ENCODE measurements around the gene NIF3L1. TPM values are rescaled to one million over a fixed set of nuclear protein-coding genes. Genes with fewer than 3 reads are reported as not detected.

The NIF3L1 gene, protein sequence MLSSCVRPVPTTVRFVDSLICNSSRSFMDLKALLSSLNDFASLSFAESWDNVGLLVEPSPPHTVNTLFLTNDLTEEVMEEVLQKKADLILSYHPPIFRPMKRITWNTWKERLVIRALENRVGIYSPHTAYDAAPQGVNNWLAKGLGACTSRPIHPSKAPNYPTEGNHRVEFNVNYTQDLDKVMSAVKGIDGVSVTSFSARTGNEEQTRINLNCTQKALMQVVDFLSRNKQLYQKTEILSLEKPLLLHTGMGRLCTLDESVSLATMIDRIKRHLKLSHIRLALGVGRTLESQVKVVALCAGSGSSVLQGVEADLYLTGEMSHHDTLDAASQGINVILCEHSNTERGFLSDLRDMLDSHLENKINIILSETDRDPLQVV
- total RNA-seq, result 14.8 and 15.8 TPM in 2 replicates

DNA sequence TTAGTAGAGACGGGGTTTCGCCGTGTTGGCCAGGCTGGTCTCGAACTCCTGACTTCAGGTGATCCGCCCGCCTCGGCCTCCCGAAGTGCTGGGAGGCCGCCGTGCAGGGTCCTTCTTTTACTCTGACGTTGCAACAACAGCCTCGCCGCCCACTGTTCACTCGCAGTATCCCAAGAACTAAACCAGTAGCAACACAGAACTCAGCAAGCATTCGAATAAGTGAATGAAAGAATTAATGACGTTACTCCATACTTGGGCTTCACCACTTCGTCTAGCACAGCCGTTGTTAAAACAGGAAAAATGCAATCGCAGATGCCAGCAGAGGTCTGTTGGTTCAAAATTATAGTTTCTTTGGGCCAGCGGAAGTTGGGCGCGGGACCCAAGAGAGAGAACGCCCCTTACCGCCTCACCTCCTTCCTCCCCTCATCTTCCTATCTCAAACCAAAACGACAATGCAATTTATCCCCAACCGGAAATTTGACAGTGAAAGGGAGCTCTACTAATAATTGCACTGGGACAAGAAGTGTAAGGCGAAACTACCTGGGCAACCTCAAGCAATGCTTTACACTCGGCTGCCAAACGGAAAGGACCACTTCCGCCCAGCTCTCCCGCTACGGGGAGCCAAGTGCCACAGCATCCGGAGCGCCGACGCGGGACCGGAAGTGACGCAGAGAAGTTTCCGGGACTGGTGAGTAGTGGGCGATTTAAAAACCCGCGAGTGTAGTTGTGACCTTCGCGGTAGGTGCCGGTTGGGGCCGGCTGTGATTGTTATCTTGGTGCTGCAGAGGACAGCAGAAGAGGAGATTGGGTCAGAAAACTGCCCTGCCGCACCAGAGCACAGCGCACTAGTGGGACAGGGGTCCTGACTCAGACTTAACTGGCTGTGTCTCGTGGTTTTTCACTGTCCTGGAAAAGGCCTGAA lies at the start of gene NIF3L1, which contains the start of gene PPIL3:
Gene NIF3L1, plus strand, starts transcription at position 668 of the 922 bp plus-strand sequence. CDS start 2,573 bp downstream, outside the sequence.
Gene PPIL3, minus strand, starts transcription at position 374 of the 922 bp plus-strand sequence. CDS start 1,462 bp downstream, outside the sequence.

DNA sequence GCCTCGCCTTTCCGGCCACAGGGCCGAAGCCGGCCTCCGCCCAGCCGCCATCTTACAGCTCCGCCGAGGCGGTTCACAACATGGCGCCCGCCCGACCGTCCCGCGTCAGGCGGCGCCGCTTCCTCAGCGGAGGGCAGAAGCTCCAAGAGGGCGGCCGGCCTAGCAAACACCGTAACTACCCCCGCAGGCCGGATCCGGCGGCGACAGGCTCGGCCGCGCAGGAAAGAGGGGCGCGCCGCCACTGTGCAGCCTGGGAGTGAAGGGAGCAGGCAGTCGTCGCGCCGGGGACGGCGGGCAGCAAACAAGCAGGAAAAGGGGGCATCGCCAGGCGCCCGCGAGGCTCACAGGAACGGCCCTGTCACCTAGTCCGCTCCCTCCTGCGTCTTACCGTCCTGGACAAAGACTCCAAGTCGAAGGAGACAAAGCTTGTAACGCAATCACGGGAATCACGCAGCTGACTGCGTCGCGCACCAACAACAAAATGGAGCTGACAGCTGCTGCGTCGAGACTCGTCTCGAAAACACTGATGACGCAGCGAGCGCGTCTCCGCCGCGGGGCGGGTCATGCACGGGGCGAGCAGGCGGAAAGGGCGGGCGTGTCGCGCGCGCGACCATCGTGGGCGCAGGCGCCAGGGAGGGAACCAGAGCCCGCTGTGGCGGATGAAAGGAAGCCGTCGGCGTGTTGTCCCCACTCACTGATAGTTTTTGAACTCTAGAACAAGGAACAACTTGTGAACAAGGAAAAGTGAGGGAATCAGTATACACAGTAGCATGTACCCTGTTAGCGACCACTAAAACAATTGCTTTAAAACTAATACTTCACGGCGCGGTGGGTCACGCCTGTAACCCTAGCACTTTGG lies 24.8 kb upstream of the NIF3L1 start, which contains the start of gene CLK1:
Gene CLK1, minus strand, starts transcription at position 483 of the 859 bp plus-strand sequence. CDS start 2,796 bp downstream, outside the sequence.

Other genes with a start within 250 kb of the NIF3L1 start
- gene BZW1, start 77.5 kb upstream of the NIF3L1 start, total RNA-seq, result 250 and 276 TPM in 2 replicates
- 39.9 and 43.6 TPM in 2 replicates for gene CLK1, start 24.7 kb upstream of the NIF3L1 start, total RNA-seq
- 17.5 and 53.0 TPM in 2 replicates for gene PPIL3, start 294 bp upstream of the NIF3L1 start, total RNA-seq
- gene ORC2, start 74.3 kb downstream of the NIF3L1 start, total RNA-seq, result 7.7 and 8.4 TPM in 2 replicates
- 4.7 and 7.2 TPM in 2 replicates for gene HYCC2, start 182.3 kb downstream of the NIF3L1 start, total RNA-seq
- gene NDUFB3, start 182.6 kb downstream of the NIF3L1 start, total RNA-seq, result 46.2 and 60.9 TPM in 2 replicates
- 52.6 and 55.2 TPM in 2 replicates for gene CFLAR, start 226.8 kb downstream of the NIF3L1 start, total RNA-seq